ENCODE measurements around the gene PIERCE2.
"Not testable (repeated sequence)": the region's sequence is repeated elsewhere in the genome, so short reads cannot be mapped to it uniquely, and the experiment has no call there.

GRCh38 chr15:55445936-55446335 lies 37.6 kb downstream of the PIERCE2 start:
- TF ChIP-seq EP300, POLR2AphosphoS5, POLR2A (IDR thresholded peaks at IDR 0.05): not testable (repeated sequence)

Measured in sigmoid colon (tissue), 4 donors.